GM13976 (cell line): ENCODE measurements around the gene BIRC3.
"Not testable (repeated sequence)": the region's sequence is repeated elsewhere in the genome, so short reads cannot be mapped to it uniquely, and the experiment has no call there.

ENCODE experiments used
- DNase-seq: peaks from one replicate; pipeline ENCODE4 v3.0.0; 2012; ENCODE audit warnings: low spot score
- in situ Hi-C: fragments of 300-500 bp; cut with MboI; formaldehyde crosslinking; loops from one replicate; pipeline ENCODE4 v1.12.0; 2022; ENCODE audit warnings: low sequenced_read_pairs, mixed read lengths, inconsistent platforms; ENCODE audit not compliant: unreplicated experiment
- TF ChIP-seq, protein P1 (sequence below): IDR thresholded peaks from 2 replicates; pipeline ENCODE4 v1.5.1; 2012; ENCODE audit warnings: borderline replicate concordance, mild to moderate bottlenecking; ENCODE audit not compliant: insufficient read depth; ENCODE audit errors: extremely low read depth, missing control alignments, control extremely low read depth

The BIRC3 gene

DNA sequence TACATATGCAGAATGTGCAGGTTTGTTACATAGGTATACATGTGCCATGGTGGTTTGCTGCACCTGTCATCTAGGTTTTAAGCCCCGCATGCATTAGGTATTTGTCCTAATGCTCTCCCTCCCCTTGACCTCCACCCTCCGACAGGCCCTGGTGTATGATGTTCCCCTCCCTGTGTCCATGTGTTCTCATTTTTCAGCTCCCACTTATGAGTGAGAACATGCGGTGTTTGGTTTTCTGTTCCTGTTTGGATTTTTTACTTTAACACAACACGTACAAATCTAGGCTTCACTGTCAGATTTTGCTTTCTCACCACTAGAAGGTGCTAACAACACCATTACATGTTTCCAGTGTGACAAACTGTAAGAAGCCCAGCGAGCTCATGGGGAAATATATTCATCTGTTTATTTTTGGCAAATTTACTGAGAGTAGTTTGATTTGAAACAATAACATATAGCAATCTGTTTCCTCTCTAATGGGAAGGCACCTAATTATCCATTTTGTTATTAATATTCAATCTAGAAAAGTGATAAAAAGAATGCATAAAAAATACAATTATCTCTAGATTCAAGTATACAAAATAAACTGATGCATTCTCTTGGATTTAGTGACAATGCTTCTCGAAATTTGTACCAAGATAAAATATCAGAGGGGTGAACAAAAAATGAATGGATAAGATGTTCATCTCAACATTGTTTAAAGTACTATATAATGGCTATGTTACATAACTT, 23.2 kb upstream of the BIRC3 start:
- peak; percentile 59 for DNase-seq
- in situ Hi-C loops: no loop called here
- TF ChIP-seq, protein P1, sequence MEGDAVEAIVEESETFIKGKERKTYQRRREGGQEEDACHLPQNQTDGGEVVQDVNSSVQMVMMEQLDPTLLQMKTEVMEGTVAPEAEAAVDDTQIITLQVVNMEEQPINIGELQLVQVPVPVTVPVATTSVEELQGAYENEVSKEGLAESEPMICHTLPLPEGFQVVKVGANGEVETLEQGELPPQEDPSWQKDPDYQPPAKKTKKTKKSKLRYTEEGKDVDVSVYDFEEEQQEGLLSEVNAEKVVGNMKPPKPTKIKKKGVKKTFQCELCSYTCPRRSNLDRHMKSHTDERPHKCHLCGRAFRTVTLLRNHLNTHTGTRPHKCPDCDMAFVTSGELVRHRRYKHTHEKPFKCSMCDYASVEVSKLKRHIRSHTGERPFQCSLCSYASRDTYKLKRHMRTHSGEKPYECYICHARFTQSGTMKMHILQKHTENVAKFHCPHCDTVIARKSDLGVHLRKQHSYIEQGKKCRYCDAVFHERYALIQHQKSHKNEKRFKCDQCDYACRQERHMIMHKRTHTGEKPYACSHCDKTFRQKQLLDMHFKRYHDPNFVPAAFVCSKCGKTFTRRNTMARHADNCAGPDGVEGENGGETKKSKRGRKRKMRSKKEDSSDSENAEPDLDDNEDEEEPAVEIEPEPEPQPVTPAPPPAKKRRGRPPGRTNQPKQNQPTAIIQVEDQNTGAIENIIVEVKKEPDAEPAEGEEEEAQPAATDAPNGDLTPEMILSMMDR: peak; percentile 61

DNA sequence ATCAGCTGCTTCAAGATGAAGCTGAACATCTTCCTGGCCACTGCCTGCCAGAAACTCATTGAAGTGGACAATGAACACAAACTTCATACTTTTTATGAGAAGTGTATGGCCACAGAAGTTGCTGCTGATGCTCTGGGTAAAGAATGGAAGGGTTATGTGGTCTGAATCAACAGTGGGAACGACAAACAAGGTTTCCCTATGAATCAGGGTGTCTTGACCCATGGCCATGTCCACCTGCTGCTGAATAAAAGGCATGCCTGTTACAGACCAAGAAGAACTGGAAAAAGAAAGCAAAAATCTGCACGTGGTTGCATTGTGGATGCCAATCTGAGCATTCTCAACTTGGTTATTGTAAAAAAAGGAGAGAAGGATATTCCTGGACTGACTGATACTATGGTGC, 22.2 kb upstream of the BIRC3 start:
- in situ Hi-C loops: no loop called here
- TF ChIP-seq, protein P1: no peak

DNA sequence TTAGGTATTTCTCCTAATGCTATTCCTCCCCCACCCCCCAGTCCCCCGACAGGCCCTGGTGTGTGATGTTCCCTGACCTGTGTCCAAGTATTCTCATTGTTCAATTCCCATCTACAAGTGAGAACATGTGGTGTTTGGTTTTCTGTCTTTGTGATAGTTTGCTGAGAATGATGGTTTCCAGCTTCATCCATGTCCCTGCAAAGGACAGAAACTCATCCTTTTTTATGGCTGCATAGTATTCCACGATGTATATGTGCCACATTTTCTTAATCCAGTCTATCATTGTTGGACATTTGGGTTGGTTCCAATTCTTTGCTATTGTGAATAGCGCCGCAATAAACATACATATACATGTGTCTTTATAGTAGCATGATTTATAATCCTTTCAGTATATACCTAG, 20.5 kb upstream of the BIRC3 start:
- in situ Hi-C loops, DNase-seq: not testable (repeated sequence)

More for the DNA sequence above, 22.2 kb upstream of the BIRC3 start:
- no peak for DNase-seq

DNA sequence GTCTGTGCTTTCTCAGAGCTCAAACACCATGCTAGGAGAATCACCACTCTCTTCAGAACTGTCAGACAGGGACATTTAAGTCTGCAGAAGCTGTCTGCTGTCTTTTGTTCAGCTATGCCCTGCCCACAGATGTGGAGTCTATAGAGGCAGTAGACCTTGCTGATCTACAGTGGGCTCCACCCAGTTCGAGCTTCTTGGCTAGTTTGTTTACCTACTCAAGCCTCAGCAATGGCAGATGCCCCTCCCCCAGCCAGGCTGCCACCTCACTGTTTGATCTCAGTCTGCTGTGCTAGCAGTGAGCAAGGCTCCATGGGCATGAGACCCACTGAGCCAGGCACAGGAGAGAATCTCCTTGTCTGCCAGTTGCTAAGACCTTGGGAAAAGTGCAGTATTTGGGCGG, 16.4 kb upstream of the BIRC3 start:
- DNase-seq, in situ Hi-C loops: not testable (repeated sequence)

DNA sequence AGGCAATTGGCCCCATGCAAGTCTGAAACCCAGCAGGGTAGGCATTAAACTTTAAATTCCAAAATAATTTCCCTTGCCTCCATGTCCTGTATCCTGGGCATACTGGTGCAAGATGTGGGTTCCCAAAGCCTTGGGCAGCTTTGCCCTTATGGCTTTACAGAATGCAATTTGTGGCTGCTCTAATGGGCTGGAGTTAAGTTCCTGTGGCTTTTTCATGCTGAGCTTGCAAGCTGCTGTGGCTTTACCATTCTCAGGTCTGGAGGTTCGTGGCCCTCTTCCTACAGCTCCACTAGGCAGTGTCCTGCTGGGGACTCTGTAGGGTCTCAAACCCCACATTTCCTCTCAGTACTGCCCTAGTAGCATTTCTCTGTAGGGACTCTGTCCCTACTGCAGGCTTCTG, 15.0 kb upstream of the BIRC3 start:
- no peak for DNase-seq
- TF ChIP-seq, protein P1: no peak
- in situ Hi-C loops: no loop called here

DNA sequence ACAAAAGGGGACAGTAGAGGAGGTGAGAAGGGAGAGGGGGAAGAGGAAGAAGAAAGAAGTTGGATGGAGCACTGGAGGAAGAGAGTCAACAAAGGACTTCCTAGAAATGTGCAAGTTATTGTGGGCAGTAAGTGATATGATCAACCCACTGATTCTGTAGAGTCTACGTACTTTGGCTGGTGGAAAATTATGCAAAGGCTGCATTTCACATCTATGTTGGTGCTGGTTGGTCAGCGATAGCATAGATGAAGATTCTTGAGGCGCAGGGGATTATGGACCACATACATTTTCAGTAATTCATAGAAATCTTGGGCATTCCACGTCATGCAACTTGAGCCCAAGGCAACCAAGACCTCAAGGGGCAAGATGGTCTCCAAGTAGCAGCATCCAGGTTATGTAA, 12.6 kb upstream of the BIRC3 start:
- TF ChIP-seq, protein P1: no peak
- in situ Hi-C loops: no loop called here
- DNase-seq: no peak

DNA sequence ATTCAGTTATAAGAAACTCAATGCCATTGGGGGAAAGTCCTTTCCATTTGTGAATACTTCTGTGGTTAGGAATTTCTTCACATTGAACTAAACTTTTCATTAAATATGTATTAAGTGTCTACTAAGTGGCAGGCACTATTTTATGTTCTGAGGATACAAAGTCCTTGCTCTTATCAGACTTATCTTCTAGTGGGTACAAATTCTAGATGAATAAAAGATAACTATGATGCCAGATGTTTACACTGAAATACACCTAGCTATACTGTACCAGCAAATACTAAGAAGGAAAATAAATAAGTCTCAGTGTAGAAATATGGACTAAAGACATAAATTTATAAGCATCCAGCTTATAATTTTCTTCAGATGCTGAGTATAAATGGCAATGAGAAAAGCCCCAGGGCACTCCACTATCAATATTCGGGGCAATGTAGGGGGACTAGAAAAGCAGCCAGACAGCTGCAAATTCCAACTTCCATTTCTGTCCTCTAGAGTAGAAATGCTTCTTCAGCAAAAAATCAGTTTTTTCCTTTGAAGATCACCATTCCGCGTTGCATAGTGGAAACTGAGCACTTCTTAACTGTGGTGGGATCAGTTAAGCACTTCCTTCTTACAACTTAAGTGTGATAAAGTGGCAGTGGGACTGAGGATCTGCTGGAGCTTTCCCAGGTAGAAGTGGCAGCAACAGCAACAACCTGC, 11.8 kb upstream of the BIRC3 start:
- TF ChIP-seq, protein P1: no peak
- in situ Hi-C loops: no loop called here

More for the DNA sequence above, 11.8 kb upstream of the BIRC3 start:
- no peak for DNase-seq
